ENCODE data around the gene SYVN1.
"Not testable (repeated sequence)": the region's sequence is repeated elsewhere in the genome, so short reads cannot be mapped to it uniquely, and the experiment has no call there.

Gene SYVN1

GRCh38 chr11:65118891-65119669, 15.2 kb downstream of the SYVN1 start:
- H3K36me3 ChIP-seq (ENCODE audit: control insufficient read depth, insufficient read depth, low read length); H3K27me3 ChIP-seq (ENCODE audit: control insufficient read depth, insufficient read depth, low read length); H3K4me3 ChIP-seq (ENCODE audit: low read length); H3K27ac ChIP-seq (ENCODE audit: low read depth, low read length); H3K9ac ChIP-seq (ENCODE audit: low read length): not testable (repeated sequence)
- H3K4me1 ChIP-seq (ENCODE audit: control insufficient read depth, insufficient read depth, low read length) = peaks cover 14% of the 10 kb centered on the region

GRCh38 chr11:65118097-65118837, 16.1 kb downstream of the SYVN1 start:
- Histone ChIP-seq H3K36me3 (ENCODE audit: control insufficient read depth, insufficient read depth, low read length) (peaks cover 10% of the 10 kb centered on the region), H3K4me3 (ENCODE audit: low read length) (no peak overlapping the region), H3K27me3 (ENCODE audit: control insufficient read depth, insufficient read depth, low read length) (no peaks in the 10 kb centered on the region), H3K9ac (ENCODE audit: low read length) (no peak overlapping the region), H3K27ac (ENCODE audit: low read depth, low read length) (peak overlapping the region; percentile 46), H3K4me1 (ENCODE audit: control insufficient read depth, insufficient read depth, low read length) (peaks cover 14% of the 10 kb centered on the region)

- H3K27ac ChIP-seq (ENCODE audit: low read depth, low read length) = peak within 1 kb of the TSS; percentile 84
- peaks cover 10% of the 10 kb centered on the region for H3K36me3 ChIP-seq (ENCODE audit: control insufficient read depth, insufficient read depth, low read length)
- H3K27me3 ChIP-seq (ENCODE audit: control insufficient read depth, insufficient read depth, low read length) = no peaks in the 10 kb centered on the region
- peaks cover 19% of the 10 kb centered on the region for H3K4me1 ChIP-seq (ENCODE audit: control insufficient read depth, insufficient read depth, low read length)
- H3K9ac ChIP-seq (ENCODE audit: low read length) = peak within 1 kb of the TSS; percentile 68
- H3K4me3 ChIP-seq (ENCODE audit: low read length) = peak within 1 kb of the TSS; percentile 91
Observed at GRCh38 chr11:65117206-65118096, 16.9 kb downstream of the SYVN1 start, which contains the start of gene ZNHIT2. TSS of gene ZNHIT2 (minus strand) at chr11:65117701. CDS start at chr11:65117653, 48 bp downstream.

DNA sequence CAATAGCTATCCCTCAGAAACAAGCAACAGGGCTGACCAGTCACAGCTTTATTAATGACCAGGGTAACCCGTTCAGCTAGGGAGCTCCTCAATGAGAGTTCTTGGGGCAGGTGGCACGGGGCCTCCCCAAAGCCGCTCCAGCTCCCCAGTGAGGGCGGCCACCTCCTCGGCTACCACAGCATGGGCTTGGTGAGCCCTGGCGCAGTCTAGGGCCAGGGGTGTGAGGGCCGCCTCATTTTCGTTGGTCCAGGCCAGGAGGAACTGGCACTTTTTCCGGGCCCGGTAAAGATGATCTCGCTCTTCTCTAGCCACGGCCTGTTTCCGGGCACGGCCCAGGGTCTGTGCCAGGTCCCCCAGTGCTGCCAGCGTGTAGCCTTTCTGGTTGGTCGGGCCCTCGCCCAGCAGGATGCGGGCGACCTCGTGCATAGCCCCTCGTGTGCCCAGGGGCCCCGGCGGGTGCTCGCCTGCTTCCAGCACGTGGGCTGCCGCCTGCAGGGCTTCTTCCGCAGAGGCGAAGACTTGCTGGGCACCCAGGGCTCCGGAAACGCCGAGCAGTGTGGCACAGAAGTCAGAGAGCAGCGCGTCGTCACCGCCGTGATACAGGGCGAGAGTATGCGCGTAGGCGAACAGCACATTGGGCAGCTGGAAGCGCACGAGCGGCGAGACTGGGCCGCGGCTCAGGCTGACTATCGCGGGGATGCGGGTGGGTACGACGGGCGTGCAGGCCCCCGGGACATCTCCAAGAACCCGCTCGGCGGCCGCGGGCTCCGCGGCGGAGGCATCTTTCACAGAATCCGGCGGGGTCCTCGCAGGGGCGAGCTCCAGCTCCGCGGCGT, 17.7 kb downstream of the SYVN1 start:
- Histone ChIP-seq H3K4me3 (ENCODE audit: low read length) (peak overlapping the region; percentile 91), H3K9ac (ENCODE audit: low read length) (peak overlapping the region; percentile 68), H3K36me3 (ENCODE audit: control insufficient read depth, insufficient read depth, low read length) (peaks cover 10% of the 10 kb centered on the region), H3K27ac (ENCODE audit: low read depth, low read length) (peak overlapping the region; percentile 84), H3K27me3 (ENCODE audit: control insufficient read depth, insufficient read depth, low read length) (no peaks in the 10 kb centered on the region), H3K4me1 (ENCODE audit: control insufficient read depth, insufficient read depth, low read length) (peaks cover 19% of the 10 kb centered on the region)

- H3K27ac ChIP-seq (ENCODE audit: low read depth, low read length) = no peak overlapping the region
Observed at GRCh38 chr11:65115361-65116082, 18.8 kb downstream of the SYVN1 start.

DNA sequence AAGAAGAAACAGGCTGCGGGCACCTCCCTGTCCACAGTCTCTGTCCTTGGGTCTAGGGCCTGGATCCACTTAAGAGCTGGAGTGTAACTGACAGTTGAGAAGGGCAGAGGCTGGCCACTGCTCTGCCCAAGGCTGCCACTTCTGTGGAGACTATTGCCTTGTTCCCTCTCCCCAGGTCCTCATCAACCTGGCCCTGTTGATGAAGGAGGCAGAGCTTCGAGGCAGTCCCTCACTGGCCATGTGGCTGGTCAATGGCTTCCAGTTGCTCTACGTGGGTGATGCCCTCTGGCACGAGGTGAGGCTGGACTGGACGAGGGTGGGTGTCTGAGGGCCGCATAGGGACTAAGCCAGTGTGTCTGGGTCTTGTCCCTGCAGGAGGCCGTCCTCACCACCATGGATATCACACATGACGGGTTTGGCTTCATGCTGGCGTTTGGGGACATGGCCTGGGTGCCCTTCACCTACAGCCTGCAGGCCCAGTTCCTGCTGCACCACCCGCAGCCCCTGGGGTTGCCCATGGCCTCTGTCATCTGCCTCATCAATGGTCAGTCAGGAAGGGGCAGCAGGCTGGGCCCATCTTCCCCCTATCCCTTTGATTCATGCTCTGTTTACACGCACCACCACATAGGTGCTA, 19.7 kb downstream of the SYVN1 start:
- Histone ChIP-seq H3K36me3 (ENCODE audit: control insufficient read depth, insufficient read depth, low read length) (no peaks in the 10 kb centered on the region), H3K27me3 (ENCODE audit: control insufficient read depth, insufficient read depth, low read length) (no peaks in the 10 kb centered on the region), H3K9ac (ENCODE audit: low read length) (no peak overlapping the region)

More at GRCh38 chr11:65115361-65116082, 18.8 kb downstream of the SYVN1 start:
- no peak overlapping the region for H3K4me3 ChIP-seq (ENCODE audit: low read length)
- peaks cover 5% of the 10 kb centered on the region for H3K36me3 ChIP-seq (ENCODE audit: control insufficient read depth, insufficient read depth, low read length)
- no peak overlapping the region for H3K9ac ChIP-seq (ENCODE audit: low read length)
- peaks cover 18% of the 10 kb centered on the region for H3K4me1 ChIP-seq (ENCODE audit: control insufficient read depth, insufficient read depth, low read length)
- no peaks in the 10 kb centered on the region for H3K27me3 ChIP-seq (ENCODE audit: control insufficient read depth, insufficient read depth, low read length)

DNA sequence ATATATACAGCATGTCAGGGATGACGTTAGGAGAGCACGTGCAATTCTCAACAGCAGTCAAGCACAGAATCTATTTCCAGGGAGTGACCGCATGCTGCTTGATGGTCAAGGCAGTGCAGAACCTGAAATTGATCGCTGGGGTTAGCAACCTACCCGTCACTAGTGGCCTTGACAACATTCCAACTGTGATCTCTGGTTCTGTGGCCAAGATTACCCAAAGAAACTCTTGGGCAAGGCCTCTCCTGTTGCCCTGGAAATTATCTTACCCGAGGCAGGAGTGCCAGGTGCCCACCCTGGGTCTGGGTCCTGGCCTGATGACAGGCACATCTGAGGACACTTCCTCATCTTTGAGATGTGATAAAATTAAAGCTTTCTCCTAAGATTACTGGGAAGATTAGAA, 20.5 kb downstream of the SYVN1 start:
- Histone ChIP-seq H3K27me3 (ENCODE audit: control insufficient read depth, insufficient read depth, low read length) (no peaks in the 10 kb centered on the region), H3K4me1 (ENCODE audit: control insufficient read depth, insufficient read depth, low read length) (peaks cover 20% of the 10 kb centered on the region), H3K4me3 (ENCODE audit: low read length) (no peak overlapping the region), H3K36me3 (ENCODE audit: control insufficient read depth, insufficient read depth, low read length) (peaks cover 4% of the 10 kb centered on the region), H3K9ac (ENCODE audit: low read length) (no peak overlapping the region), H3K27ac (ENCODE audit: low read depth, low read length) (no peak overlapping the region)

More for the DNA sequence above, 19.7 kb downstream of the SYVN1 start:
- H3K27ac ChIP-seq (ENCODE audit: low read depth, low read length) = no peak overlapping the region
- H3K4me1 ChIP-seq (ENCODE audit: control insufficient read depth, insufficient read depth, low read length) = peaks cover 20% of the 10 kb centered on the region
- no peak overlapping the region for H3K4me3 ChIP-seq (ENCODE audit: low read length)

- H3K4me3 ChIP-seq (ENCODE audit: low read length) = peak overlapping the region; percentile 59
- H3K4me1 ChIP-seq (ENCODE audit: control insufficient read depth, insufficient read depth, low read length) = peaks cover 20% of the 10 kb centered on the region
- peaks cover 4% of the 10 kb centered on the region for H3K36me3 ChIP-seq (ENCODE audit: control insufficient read depth, insufficient read depth, low read length)
- H3K27ac ChIP-seq (ENCODE audit: low read depth, low read length) = no peak overlapping the region
- H3K27me3 ChIP-seq (ENCODE audit: control insufficient read depth, insufficient read depth, low read length) = no peaks in the 10 kb centered on the region
- H3K9ac ChIP-seq (ENCODE audit: low read length) = no peak overlapping the region
Observed at GRCh38 chr11:65113361-65113756, 21.0 kb downstream of the SYVN1 start.

- Histone ChIP-seq H3K4me1 (ENCODE audit: control insufficient read depth, insufficient read depth, low read length) (peaks cover 20% of the 10 kb centered on the region), H3K36me3 (ENCODE audit: control insufficient read depth, insufficient read depth, low read length) (peaks cover 4% of the 10 kb centered on the region)
Observed at GRCh38 chr11:65112546-65113360, 21.6 kb downstream of the SYVN1 start.

More at GRCh38 chr11:65112546-65113360, 21.6 kb downstream of the SYVN1 start:
- Histone ChIP-seq H3K27ac (ENCODE audit: low read depth, low read length) (peak overlapping the region; percentile 6), H3K27me3 (ENCODE audit: control insufficient read depth, insufficient read depth, low read length) (no peaks in the 10 kb centered on the region), H3K9ac (ENCODE audit: low read length) (peak overlapping the region; percentile 32), H3K4me3 (ENCODE audit: low read length) (peak overlapping the region; percentile 59)
